ENCODE measurements around the gene CLCN4. TPM values are rescaled to one million over a fixed set of nuclear protein-coding genes. Genes with fewer than 3 reads are reported as not detected.

The CLCN4 gene
- polyA plus RNA-seq, 1 of the 3 experiments (the other 2 are of a cell fraction), result 1.1 TPM

GRCh38 chrX:10157543-10157942 lies 768 bp downstream of the CLCN4 start:
- POLR2A ChIA-PET, result no interaction called here
- H3K9ac ChIP-seq, result no peak overlapping the region

More at GRCh38 chrX:10157543-10157942, 768 bp downstream of the CLCN4 start:
- no peak overlapping the region for H3K4me3 ChIP-seq (ENCODE audit: low read depth in 2 of 2, low read length in 1 of 2)
- CTCF ChIA-PET, result interaction anchor here (0.7 to 3.2 kb wide), 2 partner anchors 33 to 38 kb away, joined by 3 to 10 read pairs; no protein-coding TSS in a partner anchor
- H3K27me3 ChIP-seq (ENCODE audit: insufficient read depth), result peaks cover 15% of the 10 kb centered on the region; the same call in 1 of the 2 replicates
- H3K4me1 ChIP-seq (ENCODE audit: control insufficient read depth in 1 of 2, insufficient read depth in 2 of 2, low read depth in 1 of 2, low read length in 1 of 2), result no peaks in the 10 kb centered on the region; a peak in 1 of 4 replicates
- H3K79me2 ChIP-seq (ENCODE audit: insufficient read depth), result no peaks in the 10 kb centered on the region
- H3K9me2 ChIP-seq, result no peaks in the 10 kb centered on the region
- 39% methylated on average over 3 of the region's 3 CpGs for WGBS (ENCODE audit: low lambda C conversion rate)
- H2AFZ ChIP-seq (ENCODE audit: low read depth), result no peak overlapping the region
- H3K4me2 ChIP-seq, result no peak overlapping the region
- no peak for TF ChIP-seq GABPA (IDR thresholded peaks at IDR 0.05; ENCODE audit: low read depth)
- no peak for TF ChIP-seq SIN3A (IDR thresholded peaks at IDR 0.05; ENCODE audit: borderline replicate concordance, low read depth, low read length)
- TF ChIP-seq NRF1 (IDR thresholded peaks at IDR 0.05; ENCODE audit: low read depth, low read length), result no peak
- no peak for TF ChIP-seq CTCF (IDR thresholded peaks at IDR 0.05)
- TF ChIP-seq POLR2AphosphoS5 (IDR thresholded peaks at IDR 0.05; ENCODE audit: low read depth, low read length), result no peak
- no peak for TF ChIP-seq FOXJ3 (CRISPR knock-in tag; IDR thresholded peaks at IDR 0.05)
- no peak for TF ChIP-seq SMC3 (IDR thresholded peaks at IDR 0.05; ENCODE audit: low read depth, low read length)
- no peak for TF ChIP-seq RAD21 (IDR thresholded peaks at IDR 0.05; ENCODE audit: low read length)
- no peak for TF ChIP-seq JUND (IDR thresholded peaks at IDR 0.05)
- no peak for TF ChIP-seq RFX5 (IDR thresholded peaks at IDR 0.05; ENCODE audit: low read length)
- TF ChIP-seq EZH2phosphoT487 (IDR thresholded peaks at IDR 0.05; ENCODE audit: borderline replicate concordance, low read depth), result no peak
- no peak for TF ChIP-seq YY1 (IDR thresholded peaks at IDR 0.05; ENCODE audit: low read depth)
- TF ChIP-seq TEAD4 (IDR thresholded peaks at IDR 0.05; ENCODE audit: borderline replicate concordance, insufficient read depth), result no peak
- no peak for TF ChIP-seq CHD2 (IDR thresholded peaks at IDR 0.05; ENCODE audit: low read length, partially characterized antibody)
- TF ChIP-seq ZBTB33 (IDR thresholded peaks at IDR 0.05; ENCODE audit: borderline replicate concordance, low read depth), result no peak
- TF ChIP-seq MXI1 (IDR thresholded peaks at IDR 0.05; ENCODE audit: low read depth, low read length), result no peak
- no peak for TF ChIP-seq TCF12 (IDR thresholded peaks at IDR 0.05)
- TF ChIP-seq PBX3 (IDR thresholded peaks at IDR 0.05), result no peak
- TF ChIP-seq FOXM1 (IDR thresholded peaks at IDR 0.05; ENCODE audit: low read depth), result no peak
- no peak overlapping the region for H3K27ac ChIP-seq (ENCODE audit: low read depth in 2 of 2, low read length in 1 of 2)
- no peak for DNase-seq
- H3F3A ChIP-seq (replicated peaks; ENCODE audit: insufficient read depth), result no peaks in the 10 kb centered on the region
- no peaks in the 10 kb centered on the region for H3K36me3 ChIP-seq (replicated peaks in 1 of 2; ENCODE audit: control insufficient read depth in 1 of 2, insufficient read depth in 2 of 2, low read length in 1 of 2)
- H4K20me1 ChIP-seq (ENCODE audit: insufficient read depth), result no peaks in the 10 kb centered on the region
- no peaks in the 10 kb centered on the region for H3K9me3 ChIP-seq

Measured in SK-N-SH (cell line).